NCI-H1930 (cell line): ENCODE data around the gene ACBD6.
A peak's percentile ranks its signal among the peaks of the same experiment; 100 is the strongest.

Source experiments
- DNase-seq, 2 experiments: peaks; one replicate each; lab custom pipeline; 2025; lab: John Stamatoyannopoulos, UW

ACBD6 gene

DNA sequence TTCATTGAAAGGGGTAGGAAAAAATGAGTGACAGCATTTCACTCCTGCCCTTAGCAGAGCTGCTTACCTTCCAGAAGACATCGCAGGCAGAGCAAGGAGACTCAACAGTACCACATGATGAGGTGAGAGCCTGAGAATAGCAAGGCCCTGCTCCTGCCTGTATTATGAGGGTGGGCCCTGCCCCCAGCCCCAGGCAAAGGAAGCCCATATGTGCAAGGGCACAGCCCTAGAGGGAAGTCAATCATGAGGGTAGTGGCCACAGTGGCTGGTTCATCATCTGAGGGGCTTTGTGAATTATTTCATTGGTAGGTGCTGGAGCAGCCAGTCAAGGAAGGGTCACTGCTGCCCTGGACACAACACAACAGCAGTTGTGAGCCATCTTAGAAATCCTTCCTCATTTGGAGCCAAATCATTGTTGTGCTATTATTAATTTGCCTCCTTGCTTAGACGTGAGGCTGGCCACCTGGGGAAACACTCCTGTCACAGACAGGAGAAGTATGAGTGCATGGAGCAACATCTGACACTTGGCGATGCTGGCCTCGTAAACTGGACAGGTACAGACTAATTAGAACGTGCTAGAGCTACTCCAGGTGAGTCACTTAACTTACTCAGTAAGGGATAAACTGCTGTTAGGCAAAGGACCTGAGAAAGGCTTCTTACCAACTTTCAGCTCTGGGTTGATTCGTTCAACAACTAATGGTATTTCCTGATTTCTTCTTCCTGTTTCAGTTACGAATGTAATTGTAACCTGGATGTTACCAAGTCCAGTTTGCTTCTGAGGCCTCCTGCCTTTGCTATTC lies 22.7 kb upstream of the ACBD6 start:
- DNase-seq: no peak

DNA sequence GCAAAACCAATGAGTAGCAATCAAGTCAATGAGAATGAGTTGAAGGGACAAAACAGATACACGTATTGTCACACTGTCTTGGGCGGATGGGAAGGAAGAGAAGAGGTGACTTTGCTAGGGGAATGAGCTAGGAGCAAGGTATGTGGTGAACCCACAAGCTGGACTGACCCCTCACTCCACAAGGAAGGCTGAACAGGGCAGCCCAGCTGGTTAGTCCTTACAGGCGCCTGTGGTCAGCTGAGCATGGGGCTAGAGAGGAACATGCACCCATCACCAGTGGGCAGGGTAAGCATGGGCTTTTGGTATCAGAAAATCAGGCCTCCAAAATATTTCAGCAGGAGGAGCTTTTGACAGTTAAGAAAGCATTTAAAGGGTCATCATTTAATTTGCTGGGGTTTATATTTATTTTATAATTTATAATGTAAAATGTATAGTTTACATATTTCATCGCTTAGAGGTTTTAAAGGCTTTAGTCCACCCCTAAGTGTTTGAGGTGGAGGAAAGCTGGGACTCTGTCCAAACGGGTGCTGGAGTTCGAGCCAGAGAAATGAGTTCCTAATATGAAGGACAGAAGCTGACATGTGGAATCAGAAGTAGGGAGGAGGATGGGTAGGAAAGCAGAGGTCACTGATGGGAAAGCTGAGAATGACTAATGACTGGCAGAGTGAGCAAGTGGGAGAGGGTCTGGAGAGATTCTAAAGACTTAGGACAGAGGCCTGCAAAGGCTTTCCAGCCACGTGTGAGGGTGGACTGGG lies 22.0 kb upstream of the ACBD6 start:
- DNase-seq: no peak

DNA sequence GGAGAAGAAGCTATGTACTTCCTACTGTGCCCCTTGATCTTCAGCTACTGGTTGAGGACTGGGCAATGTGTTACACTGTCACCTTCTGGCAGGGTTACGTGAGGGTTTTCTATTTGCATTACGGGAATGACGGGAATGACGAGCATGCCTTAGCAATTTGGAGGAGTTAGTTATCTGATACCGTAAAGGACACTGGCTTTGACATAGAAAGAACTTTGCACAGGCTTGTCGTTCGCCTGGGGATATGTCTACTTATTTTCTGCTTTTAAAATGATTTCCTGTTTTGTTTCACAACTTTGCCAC lies 19.8 kb upstream of the ACBD6 start:
- no peak for DNase-seq

DNA sequence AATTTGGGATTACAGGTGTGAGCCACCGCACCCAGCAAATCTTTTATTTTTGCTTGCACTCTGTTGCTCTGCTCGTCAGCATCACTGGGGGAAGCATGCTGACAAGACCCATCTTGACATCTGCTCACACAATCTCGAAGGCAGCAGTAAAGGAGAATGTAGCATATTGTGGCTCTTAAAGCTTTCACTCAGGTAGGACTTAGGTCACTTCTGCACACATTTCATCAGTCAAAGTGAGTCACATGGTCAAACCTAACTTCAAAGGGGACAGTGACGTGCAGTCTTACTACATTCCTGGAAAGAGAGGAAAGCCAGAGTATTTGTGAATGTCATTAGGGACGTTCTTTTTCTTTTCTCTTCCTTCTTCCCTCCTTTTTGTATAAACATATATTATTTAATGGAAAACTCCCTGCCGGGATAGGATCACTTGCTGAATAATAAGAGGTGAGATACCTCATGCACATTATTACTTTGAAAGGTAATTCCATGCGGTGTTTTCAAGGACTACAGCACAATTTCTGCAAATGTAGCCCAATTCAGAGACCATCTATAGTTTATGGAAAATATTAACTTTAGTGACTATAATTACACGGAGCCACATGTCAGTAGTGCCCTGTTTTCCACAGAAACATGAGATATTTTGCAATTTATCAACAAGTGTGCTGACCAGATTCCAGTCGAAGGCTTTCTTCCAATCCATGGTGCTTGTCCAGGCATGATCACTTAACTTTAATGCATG lies 19.3 kb upstream of the ACBD6 start:
- DNase-seq: no peak

DNA sequence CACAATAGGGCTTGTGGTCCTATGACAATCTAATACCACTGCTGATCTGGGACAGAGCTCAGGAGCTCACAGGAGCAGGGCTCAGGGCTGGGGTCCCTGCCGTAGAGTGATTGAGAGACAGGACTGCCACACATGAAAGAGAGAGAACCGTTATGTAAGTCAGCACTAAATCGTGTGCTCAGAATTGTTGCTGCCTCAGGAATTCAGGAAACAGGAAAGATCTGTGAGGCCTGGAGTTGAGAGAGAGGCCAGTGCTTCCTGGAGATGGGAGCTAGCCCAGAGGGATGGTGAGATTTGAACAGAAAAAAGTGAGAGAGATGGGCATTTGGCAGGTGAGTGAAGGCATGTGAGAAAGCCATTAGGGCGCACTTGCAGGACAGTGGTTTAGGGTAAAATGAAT lies 17.5 kb upstream of the ACBD6 start:
- DNase-seq: no peak

DNA sequence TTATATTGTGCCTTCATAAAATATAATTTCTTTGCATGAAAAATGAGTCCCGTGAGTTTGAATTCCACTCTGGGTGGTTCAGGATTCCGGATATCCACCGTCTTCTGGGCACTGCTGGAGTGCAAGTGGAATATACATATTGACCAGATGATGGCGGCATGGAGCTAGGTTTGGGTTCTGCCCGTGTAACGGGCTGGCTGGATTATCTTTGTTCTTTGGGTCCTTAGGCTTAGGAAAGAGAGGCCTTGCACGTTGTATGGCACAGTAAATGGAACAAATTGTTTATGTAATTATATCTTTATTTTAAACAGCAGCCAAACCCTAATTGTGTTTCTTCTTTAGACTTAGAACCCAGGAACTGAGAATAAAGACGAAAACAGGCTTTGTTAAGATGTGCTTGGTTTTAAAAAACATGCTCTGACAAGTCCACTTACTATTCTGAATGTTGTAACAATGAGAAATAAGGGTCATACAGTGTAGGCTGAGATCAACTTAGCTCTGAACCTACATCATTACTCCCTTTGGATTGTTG lies 13.5 kb upstream of the ACBD6 start:
- DNase-seq: peak; percentile 39 to 64

DNA sequence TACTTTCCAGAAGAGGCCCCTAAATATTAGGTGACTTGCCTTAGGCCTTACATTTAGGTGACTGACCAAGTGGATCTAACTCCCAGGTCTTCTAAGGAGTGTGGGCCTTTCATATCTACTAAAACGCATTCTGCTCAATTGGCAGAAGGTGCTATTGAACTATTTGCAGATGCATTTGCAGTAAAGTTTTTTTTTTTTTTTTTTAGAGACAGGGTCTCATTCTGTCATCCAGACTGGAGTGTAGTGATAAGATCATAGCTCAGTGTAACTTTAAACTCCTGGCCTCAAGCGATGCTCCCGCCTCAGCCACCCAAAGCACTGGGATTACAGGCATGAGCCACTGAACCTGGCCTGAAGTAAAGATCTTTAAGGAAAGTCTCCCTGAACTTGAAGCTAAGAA lies 13.0 kb upstream of the ACBD6 start:
- DNase-seq: no peak

DNA sequence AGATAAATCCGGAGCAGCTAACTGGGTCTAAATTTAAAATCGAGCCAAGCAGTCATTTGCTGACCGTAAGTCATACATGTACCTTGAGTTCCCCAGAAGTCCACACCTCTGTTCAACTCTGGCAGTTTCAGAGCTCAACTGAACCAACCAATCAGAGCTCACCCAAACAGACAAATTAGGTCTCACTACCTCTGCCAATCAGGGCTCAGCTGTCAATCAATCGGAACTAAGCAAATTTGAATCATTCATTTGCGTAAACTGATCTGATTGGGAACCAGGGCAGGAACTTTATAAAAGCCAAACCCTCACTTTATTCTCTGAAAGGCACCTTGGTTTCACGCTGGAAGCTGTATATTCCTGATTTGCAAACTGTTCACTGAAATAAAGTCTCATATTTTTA lies 11.2 kb upstream of the ACBD6 start:
- DNase-seq: no peak

DNA sequence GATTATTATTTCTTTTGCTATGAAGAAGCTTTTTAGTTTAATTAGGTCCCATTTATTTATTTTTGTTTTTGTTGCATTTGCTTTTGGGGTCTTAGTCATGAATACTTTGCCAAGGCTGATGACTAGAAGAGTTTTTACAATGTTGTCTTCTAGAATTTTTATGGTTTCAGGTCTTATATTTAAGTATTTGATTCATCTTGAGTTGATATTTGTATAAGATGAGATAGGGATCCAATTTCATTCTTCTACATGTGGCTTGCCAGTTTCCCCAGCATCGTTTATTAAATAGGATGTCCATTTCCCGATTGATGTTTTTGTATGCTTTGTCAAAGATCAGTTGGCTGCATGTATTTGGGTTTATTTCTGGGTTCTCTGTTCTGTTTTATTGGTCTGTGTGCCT lies 8.5 kb upstream of the ACBD6 start:
- DNase-seq: no peak

DNA sequence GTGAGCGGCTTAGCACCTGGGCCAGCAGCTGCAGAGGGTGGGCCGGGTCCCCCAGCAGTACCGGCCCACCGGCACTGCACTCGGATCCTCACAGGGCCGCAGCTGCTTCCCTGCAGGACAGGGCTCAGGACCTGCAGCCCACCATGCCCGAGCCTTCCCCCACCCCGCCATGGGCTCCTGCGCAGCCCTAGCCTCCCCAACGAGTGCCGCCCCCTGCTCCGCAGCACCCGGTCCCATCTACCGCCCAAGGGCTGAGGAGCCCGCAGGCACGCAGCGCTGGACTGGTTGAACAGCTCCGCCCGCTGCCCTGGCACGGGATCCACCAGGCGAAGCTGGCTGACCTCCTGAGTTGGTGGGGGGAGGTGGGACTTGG lies 6.3 kb upstream of the ACBD6 start:
- no peak for DNase-seq

DNA sequence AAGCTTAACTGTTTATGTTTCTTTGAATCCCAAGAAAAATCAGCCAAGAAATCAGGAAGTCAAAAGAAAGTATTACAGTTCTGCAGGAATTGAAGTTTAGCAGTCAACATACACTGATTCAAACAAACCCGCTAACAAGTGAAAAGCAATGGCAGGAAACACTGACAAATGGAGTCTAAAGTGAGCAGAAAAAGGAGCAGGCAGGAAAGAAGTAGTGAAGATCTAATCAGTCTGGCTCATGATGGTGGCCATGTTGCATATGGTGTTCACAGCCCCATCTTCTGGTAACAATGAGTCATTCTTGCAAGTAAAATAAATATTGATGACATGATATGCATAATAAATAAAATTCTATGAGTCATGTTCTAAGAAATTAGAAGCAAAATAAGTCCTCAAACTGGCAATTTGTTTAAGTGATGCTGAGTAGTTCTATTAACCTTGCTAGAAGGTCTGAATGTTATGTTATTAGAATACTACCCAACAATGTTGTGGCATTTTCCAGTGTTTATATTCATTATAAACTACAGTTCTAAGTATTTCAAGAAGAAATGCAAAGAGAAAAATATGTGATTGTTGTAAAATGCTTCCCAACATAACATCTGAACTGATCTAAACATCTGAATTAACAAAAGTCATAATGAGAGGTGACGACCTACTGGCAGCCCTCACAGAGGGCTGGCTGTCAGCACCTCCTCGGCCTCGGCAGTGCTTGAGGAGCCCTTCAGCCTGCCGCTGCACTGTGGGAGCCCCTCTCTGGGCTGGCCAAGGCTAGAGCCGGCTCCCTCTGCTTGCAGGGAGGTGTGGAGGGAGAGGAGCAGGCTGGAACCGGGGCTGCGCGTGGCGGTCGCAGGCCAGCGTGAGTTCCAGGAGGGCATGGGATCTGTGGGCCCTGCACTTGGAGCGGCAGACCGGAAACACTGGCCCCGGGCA lies 5.7 kb upstream of the ACBD6 start:
- no peak for DNase-seq

DNA sequence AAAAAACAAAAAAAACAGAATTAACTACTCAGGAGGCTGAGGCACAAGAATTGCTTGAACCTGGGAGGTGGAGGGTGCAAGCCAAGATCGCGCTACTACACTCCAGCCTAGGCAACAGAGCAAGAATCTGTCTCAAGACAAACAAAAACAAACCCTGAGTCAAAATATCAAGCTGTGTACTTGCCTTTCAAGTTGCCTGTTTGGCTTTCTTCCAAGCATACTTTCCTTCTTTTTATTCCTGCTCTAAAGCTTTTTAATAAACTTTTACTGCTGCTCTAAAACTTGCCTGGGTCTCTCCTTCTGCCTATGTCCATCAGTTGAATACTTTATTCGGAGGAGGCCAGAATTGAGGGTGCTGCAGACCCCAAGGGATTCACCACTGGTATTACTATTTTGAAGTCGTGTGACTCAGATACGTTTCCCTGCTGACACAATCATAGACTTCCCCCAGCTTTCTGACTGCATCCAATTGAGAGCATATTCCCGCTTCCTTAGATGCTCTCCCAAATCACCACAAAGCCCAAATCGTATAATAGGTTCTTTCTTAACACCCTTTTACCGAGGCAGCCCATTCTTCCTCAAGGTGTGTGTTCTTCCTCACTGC lies 3.5 kb upstream of the ACBD6 start:
- no peak for DNase-seq

DNA sequence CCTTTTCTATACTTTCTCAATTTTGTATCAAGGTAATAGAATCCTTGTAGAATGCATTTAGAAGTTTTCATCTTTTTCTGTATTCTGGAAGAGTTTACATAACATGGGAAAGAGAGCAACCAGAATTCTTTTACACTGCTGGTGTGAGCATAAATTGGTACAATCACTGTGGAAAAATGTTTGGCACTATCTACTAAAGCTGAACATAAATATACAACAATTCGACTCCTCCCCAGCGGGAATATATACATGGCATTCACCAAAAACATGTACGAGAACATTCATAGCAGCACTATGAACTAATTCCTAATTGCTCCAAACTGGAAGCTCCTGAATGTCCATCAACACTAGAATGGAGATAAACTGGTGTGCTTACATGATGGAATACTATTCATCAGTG lies 1.8 kb upstream of the ACBD6 start:
- no peak for DNase-seq

DNA sequence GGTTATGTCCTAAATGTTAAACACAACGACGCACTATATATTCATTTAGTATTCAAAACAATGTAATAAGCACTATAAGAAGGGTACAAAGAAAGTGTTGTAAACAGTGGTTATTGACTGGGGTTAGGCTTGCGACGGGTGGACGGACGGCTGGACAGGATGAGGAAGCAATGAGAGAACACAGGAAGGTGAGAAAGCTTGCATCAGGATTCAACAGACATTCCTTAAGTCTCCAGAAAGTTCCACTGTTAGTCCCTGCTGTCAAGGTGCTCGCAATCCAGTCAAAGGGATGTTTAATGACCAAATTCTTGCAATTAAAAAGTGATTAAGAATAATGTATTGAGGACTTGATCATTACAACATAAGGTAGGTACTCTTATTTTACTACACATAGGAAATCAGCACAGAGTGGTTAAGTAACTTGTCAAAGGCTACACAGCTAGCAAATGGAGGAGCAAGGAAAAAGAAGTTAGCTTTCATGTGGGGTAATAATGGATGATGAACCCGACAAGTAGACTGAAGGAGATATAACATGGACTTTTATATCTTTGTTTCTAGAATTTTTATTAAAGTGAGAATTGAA lies 994 bp upstream of the ACBD6 start:
- no peak for DNase-seq

DNA sequence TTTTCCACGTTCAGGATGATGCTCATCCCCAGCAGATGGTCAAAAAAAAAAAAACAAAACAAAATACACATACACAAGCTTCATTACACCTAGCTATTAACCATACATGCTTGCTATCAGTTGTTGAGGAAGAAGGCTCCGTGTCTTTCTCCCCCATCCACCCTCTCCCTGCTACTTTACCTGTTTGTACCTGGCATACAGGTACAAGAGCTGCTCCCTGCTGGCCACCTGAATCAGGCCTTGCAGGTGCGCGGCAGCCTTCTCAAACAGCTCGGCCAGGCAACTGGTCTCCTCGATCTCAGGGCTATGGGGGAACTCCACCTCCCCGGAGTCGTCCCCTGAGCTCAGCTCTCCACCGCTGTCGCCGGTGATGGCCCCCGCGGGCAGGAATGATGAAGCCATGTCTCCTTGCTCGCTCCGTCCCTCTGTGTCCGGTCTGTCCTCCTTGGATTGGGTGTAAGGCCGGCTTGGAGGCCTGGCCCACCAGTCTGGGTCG lies 464 bp downstream of the ACBD6 start:
- peak; percentile 40 to 79 for DNase-seq

DNA sequence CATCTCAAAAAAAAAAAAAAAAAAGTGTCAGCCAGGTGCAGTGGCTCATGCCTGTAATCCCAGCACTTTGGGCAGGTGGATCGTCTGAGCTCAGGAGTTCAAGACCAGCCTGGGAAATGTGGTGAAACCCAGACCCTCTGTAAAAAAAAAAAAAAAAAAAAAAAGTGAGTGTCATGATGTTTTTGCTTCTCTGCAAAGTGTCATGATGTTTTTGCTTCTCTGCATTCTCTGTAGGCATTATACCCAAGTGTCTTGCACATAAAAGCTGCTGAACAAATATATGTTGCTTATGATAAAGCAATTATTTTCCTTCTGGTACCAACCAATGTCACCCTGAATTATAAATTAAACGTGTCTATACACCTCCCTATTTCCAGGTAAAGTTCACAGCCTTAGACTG lies 1.7 kb downstream of the ACBD6 start:
- DNase-seq: no peak

DNA sequence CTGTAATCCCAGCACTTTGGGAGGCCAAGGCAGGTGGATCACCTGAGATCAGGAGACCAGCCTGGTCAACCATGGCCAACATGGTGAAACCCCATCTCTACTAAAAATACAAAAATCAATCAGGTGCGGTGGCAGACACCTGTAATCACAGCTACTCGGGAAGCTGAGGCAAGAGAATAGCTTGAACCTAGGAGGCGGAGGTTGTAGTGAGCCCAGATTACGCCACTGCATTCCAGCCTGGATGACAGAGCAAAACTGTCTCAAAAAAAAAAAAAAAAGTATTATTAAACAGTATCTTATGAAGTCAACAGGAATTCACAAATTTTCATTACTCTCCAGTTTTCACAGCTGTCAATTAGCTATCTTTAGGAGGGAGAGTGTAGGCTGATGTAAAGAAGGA lies 3.8 kb downstream of the ACBD6 start:
- DNase-seq: no peak

DNA sequence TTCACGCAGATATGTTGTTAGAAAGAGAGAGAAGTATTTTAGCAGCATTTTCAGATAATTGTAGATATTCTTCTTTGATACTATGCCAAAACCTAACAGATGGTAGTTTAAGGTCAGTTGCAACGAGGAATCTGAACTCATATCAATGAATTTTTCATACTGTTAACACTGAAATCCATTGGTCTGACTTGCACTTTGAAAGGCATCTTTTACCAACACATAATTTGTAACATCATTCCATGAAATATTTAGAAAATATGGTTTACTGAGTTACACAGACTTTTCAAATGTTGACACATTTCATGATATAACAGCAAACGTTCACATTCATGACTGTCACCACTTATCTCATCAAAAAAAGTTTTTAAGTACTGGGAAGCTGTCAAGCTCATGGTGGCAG lies 4.6 kb downstream of the ACBD6 start:
- DNase-seq: no peak

DNA sequence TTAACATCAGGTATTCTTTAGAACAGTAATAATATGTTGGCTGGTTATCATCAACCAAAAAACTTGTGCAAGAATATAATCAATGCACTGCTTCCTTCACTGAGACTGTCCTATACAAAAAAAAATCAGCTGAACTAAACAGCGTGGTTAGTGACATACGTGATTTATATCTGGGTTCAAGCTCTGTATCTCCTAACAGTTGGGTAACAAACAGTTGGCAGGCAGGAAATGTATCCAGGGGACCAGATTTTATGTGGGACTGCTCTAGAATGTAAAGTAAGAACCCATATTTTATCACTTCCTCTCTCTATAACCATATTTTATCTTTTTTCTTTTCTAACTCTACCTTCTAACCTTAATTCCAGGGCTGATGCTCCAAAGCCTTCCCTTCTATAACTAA lies 8.0 kb downstream of the ACBD6 start:
- no peak for DNase-seq

DNA sequence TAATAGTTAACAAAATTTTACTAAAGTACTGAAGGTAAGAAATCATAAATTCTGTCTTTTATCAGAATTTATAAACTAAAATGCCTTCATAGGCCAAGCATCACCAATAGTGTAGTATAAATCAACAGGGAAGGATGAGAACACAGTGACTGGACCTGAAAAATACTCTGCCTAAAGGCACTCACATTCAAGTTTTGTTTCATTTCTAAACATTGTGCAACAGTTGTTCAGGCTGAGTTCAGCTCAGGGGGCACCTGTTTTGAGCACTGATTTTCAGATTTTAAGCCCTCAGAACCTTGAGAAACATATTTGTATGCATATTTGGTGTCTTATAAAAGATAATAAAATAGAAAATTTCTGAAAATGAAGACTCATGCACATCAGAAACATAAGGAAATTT lies 12.4 kb downstream of the ACBD6 start:
- no peak for DNase-seq

DNA sequence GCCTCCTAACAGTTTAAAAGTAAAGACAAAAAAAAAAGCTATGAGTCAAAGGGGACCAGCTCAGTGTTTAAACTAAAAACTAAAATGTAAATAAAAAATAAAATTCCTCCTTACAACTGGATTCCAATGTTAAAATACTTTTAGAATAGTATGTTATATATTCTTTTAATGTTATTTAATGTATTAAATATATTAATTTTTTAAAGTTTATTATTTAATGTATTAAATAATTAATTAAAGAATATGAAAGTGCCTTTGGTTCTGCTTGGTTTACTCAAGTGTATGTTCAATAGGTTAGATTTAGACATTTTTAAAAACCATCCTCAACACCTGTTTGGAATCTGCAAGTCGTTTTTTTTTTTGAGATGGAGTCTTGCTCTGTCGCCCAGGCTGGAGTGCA lies 13.1 kb downstream of the ACBD6 start:
- DNase-seq: no peak
